ENCODE data around the gene ATRN.
"Not testable (repeated sequence)": the region's sequence is repeated elsewhere in the genome, so short reads cannot be mapped to it uniquely, and the experiment has no call there.

The ATRN gene

GRCh38 chr20:3505148-3505547 lies 34.3 kb downstream of the ATRN start:
- Histone ChIP-seq H3K4me2 (ENCODE audit: low read length) (no peak overlapping the region), H3K4me3 (ENCODE audit: low read depth, low read length, poor library complexity, severe bottlenecking) (no peak overlapping the region), H3F3A (ENCODE audit: insufficient read depth, low read length) (no peaks in the 10 kb centered on the region), H3K27me3 (ENCODE audit: insufficient read depth, low read length) (no peaks in the 10 kb centered on the region), H3K4me1 (ENCODE audit: insufficient read depth, low read length, severe bottlenecking) (no peaks in the 10 kb centered on the region), H3K36me3 (ENCODE audit: insufficient read depth, low read length) (no peaks in the 10 kb centered on the region), H3K9me3 (ENCODE audit: low read length) (no peaks in the 10 kb centered on the region), H3K27ac (ENCODE audit: low read depth, low read length, poor library complexity, severe bottlenecking) (no peak overlapping the region), H3K79me2 (ENCODE audit: insufficient read depth, low read length) (no peaks in the 10 kb centered on the region), H4K20me1 (ENCODE audit: insufficient read depth, low read length) (no peaks in the 10 kb centered on the region), H3K9ac (ENCODE audit: low read length) (no peak overlapping the region), H3K9me2 (ENCODE audit: low read depth, low read length) (no peaks in the 10 kb centered on the region), H2AFZ (ENCODE audit: low read length) (no peak overlapping the region)
- TF ChIP-seq EZH2 (IDR thresholded peaks at IDR 0.05; ENCODE audit: borderline replicate concordance, low read length): no peak

GRCh38 chr20:3509064-3509463 lies 38.2 kb downstream of the ATRN start:
- Histone ChIP-seq H3K9ac (ENCODE audit: low read length) (no peak overlapping the region), H3K9me3 (ENCODE audit: low read length) (no peaks in the 10 kb centered on the region)
- TF ChIP-seq CTCF (IDR thresholded peaks at IDR 0.05; ENCODE audit: low read length) (no peak), EZH2 (IDR thresholded peaks at IDR 0.05; ENCODE audit: borderline replicate concordance, low read length) (no peak)

DNA sequence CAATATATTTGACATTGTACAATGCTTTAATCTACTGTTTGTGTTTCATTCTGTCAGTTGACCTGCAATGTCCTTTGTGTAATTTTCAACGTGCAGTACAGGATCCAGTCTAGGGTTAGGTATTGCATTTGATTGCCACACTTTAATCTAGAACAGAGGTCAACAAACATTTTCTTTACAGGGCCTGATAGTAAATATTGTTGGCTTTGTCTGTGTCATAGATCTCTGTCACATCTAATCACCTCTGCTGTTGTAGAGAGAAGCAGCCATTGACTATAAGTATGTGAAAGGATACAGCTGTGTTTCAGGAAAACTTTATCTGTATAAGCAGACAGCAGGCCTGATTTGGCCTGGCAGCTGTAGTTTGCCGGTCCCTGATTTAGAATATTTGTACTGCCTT lies 39.3 kb downstream of the ATRN start:
- no peak overlapping the region for H3K9ac ChIP-seq (ENCODE audit: low read length)
- H3K9me3 ChIP-seq (ENCODE audit: low read length): no peaks in the 10 kb centered on the region
- H4K20me1 ChIP-seq (ENCODE audit: insufficient read depth, low read length): no peaks in the 10 kb centered on the region
- H3K4me1 ChIP-seq (ENCODE audit: insufficient read depth, low read length, severe bottlenecking): no peaks in the 10 kb centered on the region
- H3K4me2 ChIP-seq (ENCODE audit: low read length): no peak overlapping the region
- no peak overlapping the region for H2AFZ ChIP-seq (ENCODE audit: low read length)
- H3K27ac ChIP-seq (ENCODE audit: low read depth, low read length, poor library complexity, severe bottlenecking): no peak overlapping the region
- H3K27me3 ChIP-seq (ENCODE audit: insufficient read depth, low read length): no peaks in the 10 kb centered on the region
- H3K9me2 ChIP-seq (ENCODE audit: low read depth, low read length): no peaks in the 10 kb centered on the region
- no peak overlapping the region for H3K4me3 ChIP-seq (ENCODE audit: low read depth, low read length, poor library complexity, severe bottlenecking)
- H3F3A ChIP-seq (ENCODE audit: insufficient read depth, low read length): no peaks in the 10 kb centered on the region
- no peaks in the 10 kb centered on the region for H3K36me3 ChIP-seq (ENCODE audit: insufficient read depth, low read length)
- no peaks in the 10 kb centered on the region for H3K79me2 ChIP-seq (ENCODE audit: insufficient read depth, low read length)
- no peak for TF ChIP-seq CTCF (IDR thresholded peaks at IDR 0.05; ENCODE audit: low read length)
- no peak for TF ChIP-seq EZH2 (IDR thresholded peaks at IDR 0.05; ENCODE audit: borderline replicate concordance, low read length)

More at GRCh38 chr20:3509064-3509463, 38.2 kb downstream of the ATRN start:
- Histone ChIP-seq H3K79me2 (ENCODE audit: insufficient read depth, low read length) (no peaks in the 10 kb centered on the region), H3K4me2 (ENCODE audit: low read length) (no peak overlapping the region), H3K4me3 (ENCODE audit: low read depth, low read length, poor library complexity, severe bottlenecking) (no peak overlapping the region), H3K4me1 (ENCODE audit: insufficient read depth, low read length, severe bottlenecking) (no peaks in the 10 kb centered on the region), H3K27me3 (ENCODE audit: insufficient read depth, low read length) (no peaks in the 10 kb centered on the region), H4K20me1 (ENCODE audit: insufficient read depth, low read length) (no peaks in the 10 kb centered on the region), H3K9me2 (ENCODE audit: low read depth, low read length) (no peaks in the 10 kb centered on the region), H3K36me3 (ENCODE audit: insufficient read depth, low read length) (no peaks in the 10 kb centered on the region), H3F3A (ENCODE audit: insufficient read depth, low read length) (no peaks in the 10 kb centered on the region), H2AFZ (ENCODE audit: low read length) (no peak overlapping the region), H3K27ac (ENCODE audit: low read depth, low read length, poor library complexity, severe bottlenecking) (no peak overlapping the region)

DNA sequence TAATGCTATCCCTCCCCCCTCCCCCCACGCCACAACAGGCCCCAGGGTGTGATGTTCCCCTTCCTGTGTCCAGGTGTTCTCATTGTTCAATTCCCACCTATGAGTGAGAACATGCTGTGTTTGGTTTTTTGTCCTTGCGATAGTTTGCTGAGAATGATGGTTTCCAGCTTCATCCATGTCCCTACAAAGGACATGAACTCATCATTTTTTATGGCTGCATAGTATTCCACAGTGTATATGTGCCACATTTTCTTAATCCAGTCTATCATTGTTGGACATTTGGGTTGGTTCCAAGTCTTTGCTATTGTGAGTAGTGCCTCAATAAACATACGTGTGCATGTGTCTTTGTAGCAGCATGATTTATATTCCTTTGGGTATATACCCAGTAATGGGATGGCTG lies 41.4 kb downstream of the ATRN start:
- H3K27ac ChIP-seq (ENCODE audit: low read depth, low read length, poor library complexity, severe bottlenecking); H2AFZ ChIP-seq (ENCODE audit: low read length); H3K27me3 ChIP-seq (ENCODE audit: insufficient read depth, low read length); H3K4me2 ChIP-seq (ENCODE audit: low read length); H3K36me3 ChIP-seq (ENCODE audit: insufficient read depth, low read length); H3K4me3 ChIP-seq (ENCODE audit: low read depth, low read length, poor library complexity, severe bottlenecking); H3K9ac ChIP-seq (ENCODE audit: low read length); H3K4me1 ChIP-seq (ENCODE audit: insufficient read depth, low read length, severe bottlenecking); H4K20me1 ChIP-seq (ENCODE audit: insufficient read depth, low read length); H3K79me2 ChIP-seq (ENCODE audit: insufficient read depth, low read length); H3K9me2 ChIP-seq (ENCODE audit: low read depth, low read length); H3F3A ChIP-seq (ENCODE audit: insufficient read depth, low read length); H3K9me3 ChIP-seq (ENCODE audit: low read length): not testable (repeated sequence)

Measured in OCI-LY1 (cell line).